GM19463 (cell line): ENCODE data around the gene CLCN3.
"Not testable (repeated sequence)": the region's sequence is repeated elsewhere in the genome, so short reads cannot be mapped to it uniquely, and the experiment has no call there.

Experiments used
- ATAC-seq: cut with Tn5 transposase; IDR thresholded peaks from one replicate; pipeline ENCODE4 v1.9.1; 2021; ENCODE audit warnings: mild to moderate bottlenecking, moderate library complexity; ENCODE audit not compliant: unreplicated experiment

Gene CLCN3

DNA sequence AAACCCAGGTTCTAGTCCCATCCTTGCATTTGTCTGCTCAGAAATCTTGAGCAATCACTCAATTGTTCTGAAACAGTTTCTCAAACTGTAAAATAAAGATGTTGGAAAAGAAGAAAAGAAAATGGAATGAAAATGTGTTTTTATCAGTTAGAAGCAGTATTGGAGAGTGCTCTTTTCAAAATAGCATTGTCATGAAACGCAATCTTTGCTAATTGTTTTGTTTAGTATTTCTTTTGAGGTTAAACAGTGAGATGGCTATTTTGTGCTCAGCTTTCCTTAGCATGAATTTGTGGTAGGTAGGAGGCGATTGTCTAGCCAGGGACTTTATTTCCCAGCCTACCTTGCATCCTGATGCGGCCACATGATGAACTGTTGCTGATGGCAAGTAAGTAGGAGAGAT, 148.0 kb downstream of the CLCN3 start:
- no peak for ATAC-seq

DNA sequence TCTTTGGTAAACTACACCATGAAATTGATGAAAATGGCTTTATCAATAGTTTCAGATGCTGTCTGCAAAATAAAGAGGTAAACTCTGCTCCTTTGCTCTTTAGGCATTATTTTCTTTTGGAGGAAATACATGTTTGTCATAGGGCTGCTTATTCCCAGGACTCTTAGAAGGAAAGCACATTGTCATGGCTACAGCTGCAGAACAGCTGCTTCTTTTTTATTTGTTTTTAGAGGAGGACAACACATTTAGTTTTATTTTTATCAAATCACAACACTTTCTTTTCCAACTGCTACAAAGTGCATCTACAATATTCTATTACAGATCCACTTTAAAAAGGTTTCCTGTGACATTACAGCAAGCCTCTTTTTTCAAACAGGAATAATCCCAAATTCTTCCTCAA, 150.0 kb downstream of the CLCN3 start:
- ATAC-seq, result no peak

DNA sequence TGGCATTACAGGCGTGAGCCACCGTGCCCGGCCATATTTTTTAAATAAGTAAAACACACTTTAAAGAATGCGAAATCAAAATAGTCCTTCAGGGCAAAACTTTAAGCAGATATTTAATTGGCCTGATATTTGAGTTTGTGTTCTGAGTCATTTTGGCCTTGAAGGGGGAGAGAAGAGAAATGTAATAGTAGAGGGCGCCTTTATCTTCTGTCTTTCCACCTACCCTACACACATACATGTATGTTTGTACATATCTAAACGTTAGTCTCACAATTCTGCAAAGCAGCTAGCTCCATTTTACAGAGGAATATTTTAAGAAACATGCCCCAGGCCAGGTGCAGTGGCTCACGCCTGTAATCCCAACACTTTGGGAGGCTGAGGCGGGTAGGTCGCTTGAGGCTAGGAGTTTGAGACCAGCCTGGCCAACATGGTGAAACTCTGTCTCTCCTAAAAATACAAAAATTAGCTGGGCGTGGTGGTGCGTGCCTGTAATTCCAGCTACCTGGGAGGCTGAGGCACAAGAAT, 151.2 kb downstream of the CLCN3 start:
- not testable (repeated sequence) for ATAC-seq
